ENCODE data around the gene KLHL3.

The KLHL3 gene

DNA sequence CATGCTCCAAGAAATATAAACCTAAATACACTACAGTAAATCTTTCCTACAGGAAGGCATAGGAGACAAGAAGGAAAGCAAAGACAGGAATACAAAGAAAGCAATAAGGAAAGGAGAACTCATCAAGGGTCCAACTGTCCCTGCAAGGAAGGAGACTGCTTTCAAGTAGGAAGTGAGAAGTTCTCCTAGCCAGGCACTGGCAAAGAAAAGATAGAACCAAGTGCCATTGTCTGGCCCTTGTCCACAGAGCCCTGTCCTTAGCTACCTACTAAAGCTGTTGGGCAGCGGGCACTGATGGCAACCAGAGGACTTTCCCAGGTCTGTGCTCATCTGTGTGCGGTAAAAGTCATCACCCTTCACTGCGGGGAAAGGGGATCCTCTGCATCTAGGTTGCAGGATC is 108.2 kb downstream of the KLHL3 start:
- DNase-seq = no peak

DNA sequence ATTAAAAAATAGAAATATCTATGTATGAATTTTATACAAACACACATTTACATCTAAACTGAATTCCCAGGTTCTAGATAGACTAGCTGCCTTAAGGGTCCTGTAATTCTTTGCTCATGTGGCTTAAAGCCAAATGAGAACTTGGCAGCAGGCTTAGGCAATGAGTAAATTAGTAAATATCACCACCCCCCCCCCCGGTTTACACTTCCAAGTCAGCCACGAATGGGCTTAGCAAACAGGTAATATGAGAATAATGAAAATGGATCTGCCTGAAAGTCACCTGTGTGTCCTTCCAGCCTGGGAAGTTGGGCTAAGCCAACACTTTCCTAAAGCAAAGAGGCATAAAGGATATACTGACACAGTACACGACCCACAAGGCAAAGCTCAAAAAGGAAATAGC is 108.6 kb downstream of the KLHL3 start:
- DNase-seq = no peak

DNA sequence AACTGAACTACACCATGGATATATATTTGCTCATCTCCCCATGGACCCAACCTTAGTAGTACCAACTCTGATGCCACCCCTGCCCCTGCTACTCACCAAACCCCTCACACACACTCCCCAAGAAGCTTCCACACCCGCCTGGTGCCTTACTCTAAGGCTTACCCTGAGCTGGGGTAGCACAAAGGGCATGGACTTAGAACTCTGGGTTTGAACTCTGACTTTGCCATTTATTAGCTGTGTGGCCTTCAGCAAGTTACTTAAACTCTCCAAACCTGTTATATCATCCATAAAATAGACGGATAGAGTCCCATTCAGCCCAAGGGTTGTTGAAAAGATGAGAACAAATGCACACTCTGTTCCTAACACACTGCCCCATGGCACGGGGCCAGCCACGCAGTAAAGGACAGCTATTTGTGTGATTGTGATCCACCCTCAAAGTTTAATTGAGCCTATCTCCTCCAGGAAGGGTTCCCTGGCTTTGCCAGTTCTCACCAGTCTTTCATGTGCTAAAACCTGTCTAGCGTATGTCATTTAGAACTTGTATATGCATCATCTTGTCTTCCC is 111.0 kb downstream of the KLHL3 start:
- no peak for DNase-seq

DNA sequence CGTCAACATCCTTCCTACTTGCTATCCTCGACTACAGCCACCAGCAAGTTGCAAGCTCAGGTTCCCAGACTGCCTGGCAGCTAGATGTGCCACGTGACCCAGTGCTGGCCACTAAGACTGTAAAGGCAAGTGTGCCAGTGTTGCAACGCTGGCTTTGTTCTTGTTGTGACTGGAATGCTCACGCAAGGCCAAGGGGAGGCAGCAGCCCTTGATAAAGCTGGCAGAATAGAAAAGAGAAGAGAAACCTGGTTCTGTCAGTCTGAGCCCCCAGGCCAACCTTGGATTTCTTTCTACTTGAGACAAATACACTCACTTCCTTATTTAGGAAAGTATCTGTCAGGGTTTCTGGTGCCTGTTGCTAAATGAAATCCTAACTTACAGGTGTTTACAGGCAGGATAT is 113.0 kb downstream of the KLHL3 start:
- no peak for DNase-seq

DNA sequence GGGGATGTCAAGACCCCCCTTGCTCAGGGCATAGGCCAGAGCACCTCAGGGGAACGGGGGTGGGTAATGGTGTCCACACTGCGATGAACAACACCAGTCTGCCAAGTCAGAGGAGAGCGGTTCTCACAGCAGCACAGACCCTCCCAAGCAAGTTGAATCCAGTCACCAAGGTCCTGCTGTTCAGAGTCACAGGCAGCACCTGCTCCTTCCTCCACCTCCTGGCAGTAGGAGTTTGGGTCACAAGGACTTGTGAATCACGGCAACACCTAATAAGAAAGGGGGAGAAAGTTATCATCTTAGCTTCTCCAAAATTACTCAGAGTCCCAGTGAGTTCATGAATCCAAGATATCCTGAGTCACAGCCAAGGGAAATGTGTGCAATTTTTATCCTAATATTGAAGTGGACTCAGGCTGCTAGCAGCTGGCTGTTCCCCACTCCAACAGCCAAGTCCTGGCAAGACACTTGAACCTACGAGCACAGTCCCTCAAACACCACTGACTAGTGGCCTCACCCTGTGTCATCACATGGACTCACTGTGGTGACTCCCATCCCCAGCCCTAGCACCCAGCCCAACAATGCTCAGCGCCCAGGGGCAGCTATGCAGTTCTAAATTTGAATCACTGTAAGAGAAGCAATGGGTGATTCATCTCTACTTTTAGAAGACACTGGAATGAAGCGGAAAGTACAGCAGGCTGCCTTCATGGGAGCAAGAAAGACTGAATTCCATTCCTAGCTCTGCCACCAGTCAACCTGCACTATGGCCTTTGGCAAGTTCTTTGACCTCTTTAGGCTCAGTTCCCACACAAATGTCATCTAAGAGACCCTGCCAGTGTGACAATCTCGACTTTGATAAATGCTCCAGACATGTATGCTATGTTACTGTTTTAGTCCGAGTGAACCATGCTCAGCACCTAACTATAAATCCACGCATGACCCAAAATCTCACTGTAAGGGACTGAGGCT is 113.7 kb downstream of the KLHL3 start:
- DNase-seq = no peak

DNA sequence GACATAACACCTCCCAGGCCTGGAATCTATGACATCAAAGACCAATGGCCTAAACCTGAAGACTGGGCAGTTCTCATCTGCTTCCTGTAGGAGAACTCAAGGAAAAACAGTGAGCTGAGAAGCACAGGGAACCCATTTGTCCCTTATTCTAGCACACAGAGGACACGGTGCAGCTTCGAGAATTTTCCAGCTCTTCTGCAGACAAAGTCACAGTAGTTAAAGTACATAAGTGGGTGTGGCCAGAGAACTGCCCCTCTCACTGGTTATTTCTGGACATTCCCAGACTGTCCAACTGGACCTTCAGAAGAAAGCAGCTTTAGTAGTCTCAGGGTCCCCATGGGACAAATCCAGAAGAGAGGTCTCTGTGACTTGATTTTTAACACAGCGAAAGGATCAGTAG is 114.6 kb downstream of the KLHL3 start:
- no peak for DNase-seq

DNA sequence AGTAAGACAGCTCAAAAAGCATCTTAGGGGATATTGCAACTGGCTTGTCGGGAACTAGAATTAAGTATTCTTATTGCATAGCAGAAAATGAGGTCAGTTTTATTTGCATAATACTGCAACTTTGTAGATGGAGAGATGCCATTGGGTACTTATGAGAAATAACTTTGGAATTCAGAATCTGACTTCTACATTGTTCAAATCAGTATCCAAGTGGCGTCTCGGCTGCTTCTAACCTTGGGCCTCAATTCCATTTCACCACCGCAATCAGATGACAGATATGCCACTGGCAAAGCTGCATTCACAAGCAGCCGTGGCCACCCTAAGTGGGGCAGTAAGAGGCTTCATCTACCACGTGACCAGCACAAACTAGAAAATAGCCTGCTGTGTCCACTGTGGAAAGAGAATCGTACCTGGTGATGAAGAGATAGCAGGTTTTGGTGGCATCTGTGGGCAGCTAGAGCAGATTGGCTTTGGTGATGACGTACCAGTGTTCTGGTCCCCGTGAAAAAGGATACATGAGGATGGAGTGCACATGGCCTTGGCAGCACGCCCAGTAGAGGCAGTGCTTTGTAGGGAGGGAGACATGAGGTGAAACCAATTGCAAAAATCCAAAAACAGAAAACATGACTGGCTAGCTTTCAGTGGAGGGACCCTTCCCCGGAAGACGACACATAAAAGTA is 116.6 kb downstream of the KLHL3 start:
- DNase-seq = no peak

DNA sequence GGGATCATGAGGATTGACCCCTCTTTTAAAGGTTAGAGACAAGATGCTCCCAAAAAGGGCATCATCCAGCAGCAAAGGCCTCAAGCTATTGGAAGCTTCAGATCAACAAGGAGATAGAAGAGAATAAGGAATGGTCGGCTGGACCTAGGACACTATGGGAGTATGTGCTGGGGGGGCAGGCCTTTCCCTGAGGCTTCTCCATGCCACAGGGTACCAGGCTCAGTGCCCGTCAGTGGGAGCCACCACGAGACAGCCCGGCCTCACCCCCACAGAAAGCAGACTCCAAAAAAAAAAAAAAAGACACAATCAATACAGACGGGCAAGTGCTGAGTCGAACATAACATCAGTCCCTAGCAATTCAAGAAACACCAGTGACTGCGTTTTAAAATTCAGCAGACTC is 117.4 kb downstream of the KLHL3 start:
- DNase-seq = no peak

DNA sequence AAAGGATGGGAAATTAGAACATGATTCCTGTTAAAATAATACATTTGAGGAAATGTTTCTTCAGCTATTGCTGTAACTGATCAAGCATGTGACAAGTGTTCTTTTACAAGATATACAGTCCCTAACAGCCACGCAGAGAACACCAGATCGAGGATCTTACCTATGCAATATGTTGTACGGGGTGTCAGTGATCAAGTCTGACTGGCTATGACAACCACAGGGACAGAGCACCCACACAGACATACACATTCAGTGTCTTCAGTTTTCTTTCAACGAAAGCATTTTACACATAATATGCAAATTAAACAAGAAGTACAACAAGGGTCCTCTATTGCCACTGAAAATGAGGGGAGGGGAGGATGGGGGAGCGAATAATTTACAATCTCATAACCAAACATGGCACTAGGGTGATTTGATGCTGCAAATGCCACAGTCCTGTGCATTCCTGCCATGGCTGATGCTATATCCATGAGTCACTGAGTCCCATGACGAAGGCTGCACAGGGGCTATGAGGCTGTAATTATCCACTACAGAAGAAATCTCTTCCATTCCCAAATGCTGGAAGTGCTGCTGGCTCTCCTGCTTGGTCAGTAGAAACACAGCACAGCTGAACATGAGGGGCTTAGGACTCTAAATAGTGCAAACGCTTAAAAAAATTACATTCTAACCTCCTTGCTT is 118.2 kb downstream of the KLHL3 start:
- no peak for DNase-seq

DNA sequence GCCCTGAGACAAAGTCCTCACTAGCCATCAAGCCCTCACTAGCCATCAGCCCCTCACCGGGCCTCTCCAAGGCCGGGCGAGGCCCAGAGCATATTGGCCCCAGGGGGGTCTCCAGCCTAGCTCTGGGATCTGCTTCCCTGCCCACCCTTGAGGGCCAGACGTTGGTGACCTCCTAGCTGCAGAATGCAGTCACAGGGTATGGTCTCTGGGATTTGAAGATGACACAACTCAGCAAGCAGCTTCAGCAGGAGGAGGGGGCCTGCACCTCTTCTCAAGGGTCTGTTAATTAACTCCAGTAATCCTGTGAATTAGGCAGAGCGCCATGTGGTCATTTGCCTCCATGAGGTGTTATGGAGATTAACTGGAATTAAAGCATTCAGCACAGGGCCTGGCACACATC is 119.8 kb downstream of the KLHL3 start:
- no peak for DNase-seq

DNA sequence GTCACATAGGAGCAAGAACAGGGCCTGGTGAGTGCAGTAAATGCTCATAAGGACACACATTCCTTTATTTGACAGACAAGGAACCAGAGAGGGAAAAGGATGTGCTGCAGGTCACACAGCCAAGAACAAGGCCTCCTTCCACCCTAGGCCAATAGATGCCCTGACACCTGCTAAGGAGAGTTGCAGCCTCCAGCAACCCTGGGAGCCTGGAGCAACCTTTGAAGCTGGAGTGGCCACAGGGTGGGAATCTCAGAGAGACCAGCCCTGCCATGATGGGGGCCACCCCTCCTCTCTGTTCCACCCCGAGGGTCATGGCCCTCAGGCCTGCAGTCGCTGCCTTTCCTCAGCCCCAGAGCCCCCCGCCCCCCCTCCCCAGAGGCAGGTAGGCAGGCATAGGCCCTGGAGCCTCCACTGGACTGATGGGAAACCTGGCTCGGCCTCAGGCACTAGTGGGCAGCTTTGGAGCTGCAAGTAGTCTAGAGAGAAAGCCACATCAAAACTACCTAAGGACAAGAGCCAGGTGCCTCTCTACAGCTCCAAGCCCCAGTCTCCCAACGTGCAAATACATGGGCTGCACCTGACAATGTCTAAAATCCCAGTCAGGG is 120.6 kb downstream of the KLHL3 start:
- no peak for DNase-seq

DNA sequence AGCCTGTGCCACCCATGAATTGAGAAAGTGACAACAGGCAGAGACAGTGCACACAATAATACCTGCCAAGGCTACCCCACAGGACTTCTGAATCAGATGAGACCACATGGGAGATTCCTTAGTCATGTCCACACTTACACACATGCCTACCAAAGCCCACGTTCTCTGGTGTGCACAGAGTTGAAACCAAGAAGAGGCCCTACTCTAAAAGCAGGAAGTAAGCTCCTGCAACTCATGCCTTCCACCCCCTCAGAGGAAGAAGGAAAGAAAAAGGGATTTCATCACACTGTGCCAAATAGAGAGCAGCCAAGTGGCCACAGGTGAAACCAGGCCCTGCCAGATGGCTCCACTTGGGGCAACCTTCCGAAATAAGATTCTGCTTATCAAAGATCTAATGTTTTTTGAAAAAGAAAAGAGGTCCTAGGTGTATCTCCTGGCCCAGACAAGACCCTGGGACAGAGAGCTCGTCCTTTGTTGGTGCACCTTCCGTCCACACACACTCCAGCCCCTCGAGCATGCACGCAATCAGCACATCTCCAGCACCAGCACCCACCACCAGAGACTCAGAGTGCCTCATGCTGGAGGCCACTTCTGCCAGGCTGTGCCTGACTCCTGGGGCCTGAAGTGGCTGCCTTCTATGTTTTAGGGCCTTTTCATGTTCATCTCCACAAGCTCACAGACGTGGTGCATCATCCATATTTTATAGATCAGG is 122.2 kb downstream of the KLHL3 start:
- DNase-seq = no peak

DNA sequence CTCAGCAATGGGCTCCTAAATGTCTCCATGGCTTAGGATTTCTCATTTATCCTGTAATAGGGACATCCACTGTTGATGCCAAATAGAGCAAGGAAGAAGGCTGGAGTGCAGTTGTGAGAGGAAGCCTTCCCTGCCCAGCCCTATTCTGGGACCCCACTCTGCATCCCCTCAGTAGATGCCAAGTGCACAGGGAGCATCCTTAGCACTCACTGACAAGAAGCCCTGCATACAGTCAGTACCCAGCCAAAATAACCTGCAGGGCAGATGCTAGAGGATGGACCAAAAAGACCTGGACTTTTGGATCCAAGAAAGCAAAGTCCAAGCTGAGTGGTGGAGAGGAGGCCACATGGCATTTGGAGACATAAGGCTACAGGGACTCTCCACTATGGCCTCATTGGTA is 123.3 kb downstream of the KLHL3 start:
- no peak for DNase-seq

DNA sequence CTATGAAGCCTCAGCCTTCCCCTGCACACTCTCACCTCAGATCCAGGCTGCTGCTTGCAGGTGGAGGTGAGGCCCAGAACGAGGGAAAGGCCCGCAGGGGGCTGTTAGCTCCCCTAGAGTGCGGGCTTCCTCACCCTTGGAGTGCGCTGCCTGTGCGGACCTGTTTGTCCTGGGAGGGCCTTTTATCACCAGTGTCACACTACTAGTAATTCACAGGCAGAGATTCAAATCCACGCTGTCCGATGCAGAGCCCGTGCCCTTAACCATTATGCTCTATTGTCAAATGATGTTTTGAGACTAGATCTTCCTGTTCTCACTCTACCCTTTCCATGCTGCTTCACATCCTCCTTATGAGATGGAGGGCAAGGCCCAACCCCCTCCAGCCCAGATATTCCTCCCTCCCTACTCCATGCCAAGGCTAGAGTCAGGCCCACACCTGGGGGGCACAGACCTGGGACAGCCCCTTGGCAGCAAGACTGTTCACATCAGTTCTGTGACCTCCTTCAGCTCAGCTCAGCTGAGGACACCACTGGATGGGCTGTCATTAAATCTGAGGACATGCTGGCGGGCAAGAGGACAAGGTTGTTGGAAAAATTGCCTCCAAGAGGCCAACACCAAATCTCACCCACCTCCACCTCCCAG is 124.0 kb downstream of the KLHL3 start:
- DNase-seq = no peak

DNA sequence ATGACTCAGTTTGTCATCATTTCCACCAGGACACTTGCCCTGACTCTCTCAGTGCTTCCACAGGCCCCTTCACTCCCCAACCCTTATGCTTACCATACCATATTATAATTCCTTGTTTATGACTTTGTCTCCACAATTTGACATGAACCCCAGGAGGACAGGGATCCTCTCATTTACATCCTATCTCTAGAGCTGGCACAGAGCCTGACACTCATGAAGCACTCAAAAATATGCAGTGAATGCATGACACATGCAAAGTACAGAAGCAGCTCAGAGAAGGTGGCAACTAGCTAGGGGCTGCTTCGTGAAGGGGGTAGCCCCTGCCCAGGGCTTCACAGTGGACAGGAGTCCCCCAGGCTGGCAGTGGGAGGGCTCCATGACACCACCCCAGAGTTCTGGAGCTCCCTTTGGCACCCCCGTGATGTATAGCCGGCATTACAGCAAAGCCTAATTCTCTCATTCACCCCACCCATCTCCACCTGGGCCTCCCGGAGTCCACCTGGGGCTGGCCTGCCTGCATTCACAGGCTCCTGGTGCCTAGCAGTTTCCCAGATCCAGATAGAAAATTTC is 124.8 kb downstream of the KLHL3 start:
- no peak for DNase-seq

DNA sequence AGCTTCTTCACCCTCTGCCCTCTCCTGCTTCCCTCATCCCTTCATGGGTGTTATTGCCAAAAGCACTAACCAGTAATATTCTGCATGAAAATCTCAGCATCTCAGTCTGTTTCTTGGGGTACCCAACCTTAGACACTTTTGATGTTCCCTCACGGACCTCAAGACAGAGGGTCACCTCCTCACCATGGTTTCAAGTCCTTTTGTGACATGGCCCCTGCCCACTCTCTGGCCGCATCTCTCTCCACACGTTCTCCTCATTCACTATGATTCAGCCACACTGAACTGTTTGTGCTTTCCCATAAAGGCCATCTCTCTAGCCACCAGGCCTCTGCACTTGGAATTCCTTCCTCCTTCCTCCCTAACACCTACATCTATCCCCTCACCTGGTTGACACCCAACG is 125.3 kb downstream of the KLHL3 start:
- DNase-seq = no peak

DNA sequence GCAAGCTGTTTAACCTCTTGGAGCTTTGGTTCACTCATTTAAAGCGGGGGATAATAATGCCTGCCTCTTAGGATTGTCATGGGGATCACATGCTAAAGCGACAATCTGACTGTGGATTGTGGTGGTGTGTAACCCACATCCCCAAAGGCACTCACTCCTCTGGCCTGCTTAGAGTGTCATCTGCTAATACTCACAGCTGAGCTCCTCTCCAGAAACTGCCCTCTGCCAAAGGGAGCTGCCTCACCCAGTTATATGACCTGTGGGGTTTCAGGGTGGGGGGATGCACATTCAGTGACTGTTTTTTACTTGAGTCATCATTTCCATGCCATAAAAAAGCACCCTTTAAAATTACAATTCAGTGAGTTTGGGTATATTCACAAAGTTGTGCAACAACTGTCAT is 126.8 kb downstream of the KLHL3 start:
- DNase-seq = no peak

DNA sequence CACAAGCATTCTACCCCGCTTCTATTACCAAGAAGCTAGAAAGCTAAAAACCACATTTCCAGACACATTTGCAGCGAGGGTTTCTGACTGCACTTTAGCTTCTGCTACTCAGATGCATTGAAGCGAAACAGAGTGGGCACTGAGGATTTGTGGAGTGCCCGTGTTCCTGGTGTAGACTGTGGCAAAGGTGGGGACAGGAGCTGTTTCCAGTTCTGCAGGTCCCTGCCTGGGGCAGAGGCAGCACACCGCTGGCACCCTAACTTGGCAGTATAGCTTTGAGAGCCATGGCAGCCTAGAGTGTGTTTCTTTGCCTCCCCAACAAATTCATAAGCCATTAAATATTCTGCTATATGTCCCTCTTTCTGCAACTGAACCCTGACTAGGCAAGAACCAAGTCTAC is 128.1 kb downstream of the KLHL3 start:
- DNase-seq = no peak

DNA sequence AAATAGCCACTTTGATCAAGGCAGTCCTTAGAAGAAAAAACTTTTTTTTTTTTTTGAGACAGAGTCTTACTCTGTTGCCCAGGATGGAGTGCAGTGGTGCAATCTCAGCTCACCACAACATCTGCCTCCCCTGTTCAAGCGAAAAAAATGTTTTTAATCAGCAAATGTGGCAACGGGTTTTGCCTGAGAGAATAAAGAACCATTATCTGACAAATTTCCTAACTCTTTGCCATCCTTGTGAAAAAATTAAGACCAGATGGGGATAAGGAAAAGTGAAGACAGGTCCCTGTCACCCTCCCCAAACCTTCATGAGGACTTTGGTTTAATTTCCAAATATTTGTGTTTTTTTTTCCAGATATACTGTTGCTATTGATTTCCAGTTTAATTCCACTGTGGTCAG is 129.5 kb downstream of the KLHL3 start:
- no peak for DNase-seq

DNA sequence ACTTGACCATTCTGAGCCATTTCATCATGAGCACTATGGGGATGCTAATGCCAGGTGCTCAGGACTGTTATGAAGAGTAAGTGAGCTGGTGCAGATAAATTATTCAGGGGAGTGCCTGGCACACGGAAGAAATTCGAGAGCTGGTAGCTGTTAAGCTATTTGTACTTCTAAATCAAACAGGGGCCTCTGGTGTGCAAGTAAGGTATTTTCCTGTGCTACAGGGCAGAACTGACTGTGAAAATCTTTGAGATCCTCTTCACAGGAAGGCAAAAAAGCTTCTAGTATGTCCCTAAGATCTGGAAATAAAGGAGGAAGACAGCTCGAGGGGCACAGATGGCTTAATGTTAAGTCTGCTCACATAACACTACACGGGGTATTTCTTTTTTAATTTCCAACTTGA is 130.5 kb downstream of the KLHL3 start:
- DNase-seq = peak; percentile 64

DNA sequence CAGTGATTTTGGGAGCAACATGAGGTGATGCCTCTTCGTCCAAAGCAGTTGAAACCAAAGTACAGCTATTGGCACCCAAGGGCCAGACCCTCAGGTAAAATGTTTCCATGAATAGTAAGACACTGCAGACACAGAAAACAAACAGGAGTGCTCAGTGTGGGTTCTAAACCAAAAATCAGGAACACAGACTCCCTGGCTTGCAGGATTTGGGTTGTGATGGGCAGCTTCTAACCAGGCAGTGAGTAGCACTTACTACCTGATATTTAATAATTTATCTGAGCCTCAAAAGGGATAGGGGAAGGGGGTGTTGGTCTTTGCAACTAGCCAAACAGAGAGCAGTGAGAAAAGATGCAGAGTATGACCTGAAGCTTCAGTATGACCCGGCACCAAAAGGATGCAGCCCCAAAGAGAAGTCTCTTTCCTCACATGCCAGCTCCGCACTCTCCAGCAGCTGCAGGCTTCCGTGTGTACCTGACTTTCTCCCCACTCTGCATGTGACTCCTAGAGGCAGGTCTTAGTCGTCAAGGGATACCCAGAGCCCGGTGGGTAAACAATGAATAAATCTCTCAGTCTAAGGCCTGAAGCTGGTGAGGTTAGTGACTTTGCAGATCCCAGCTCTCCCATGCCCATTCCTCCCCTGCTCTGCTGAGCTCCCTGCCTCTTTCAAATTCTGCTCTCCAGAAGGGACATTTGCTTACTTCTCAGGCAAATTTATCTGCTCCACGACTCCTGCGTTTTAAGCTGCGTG is 131.4 kb downstream of the KLHL3 start:
- DNase-seq = peak; percentile 66

All from NCI-H187 treated with DMSO at 0.1 percent for 48 hours (cell line).